DMS53 (cell line): ENCODE results near the gene IP6K2.
"Not testable (repeated sequence)": the region's sequence is repeated elsewhere in the genome, so short reads cannot be mapped to it uniquely, and the experiment has no call there.

ENCODE experiments used
- DNase-seq: peaks from one replicate; lab custom pipeline; 2025; lab: John Stamatoyannopoulos, UW

Gene IP6K2

DNA sequence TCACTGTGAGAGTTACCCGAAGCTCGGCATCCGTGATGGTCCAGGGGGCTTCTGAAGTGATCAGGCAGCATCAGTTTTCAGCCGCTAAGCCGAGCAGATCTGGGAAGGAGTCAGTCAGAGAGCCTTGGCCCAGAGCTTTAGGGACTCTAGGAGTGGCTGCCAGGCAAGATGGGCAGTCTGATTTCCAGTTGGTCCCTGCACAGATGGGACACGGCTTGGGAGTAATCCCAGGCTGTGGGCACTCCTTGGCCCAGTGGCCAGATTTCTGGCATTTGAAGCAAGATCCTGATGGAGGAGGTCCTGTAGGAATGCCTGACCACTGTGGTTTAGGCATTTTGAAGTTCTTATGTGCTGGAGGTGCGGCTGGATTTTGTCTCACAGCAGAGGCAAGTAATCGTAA, 10.5 kb upstream of the IP6K2 start:
- no peak for DNase-seq

DNA sequence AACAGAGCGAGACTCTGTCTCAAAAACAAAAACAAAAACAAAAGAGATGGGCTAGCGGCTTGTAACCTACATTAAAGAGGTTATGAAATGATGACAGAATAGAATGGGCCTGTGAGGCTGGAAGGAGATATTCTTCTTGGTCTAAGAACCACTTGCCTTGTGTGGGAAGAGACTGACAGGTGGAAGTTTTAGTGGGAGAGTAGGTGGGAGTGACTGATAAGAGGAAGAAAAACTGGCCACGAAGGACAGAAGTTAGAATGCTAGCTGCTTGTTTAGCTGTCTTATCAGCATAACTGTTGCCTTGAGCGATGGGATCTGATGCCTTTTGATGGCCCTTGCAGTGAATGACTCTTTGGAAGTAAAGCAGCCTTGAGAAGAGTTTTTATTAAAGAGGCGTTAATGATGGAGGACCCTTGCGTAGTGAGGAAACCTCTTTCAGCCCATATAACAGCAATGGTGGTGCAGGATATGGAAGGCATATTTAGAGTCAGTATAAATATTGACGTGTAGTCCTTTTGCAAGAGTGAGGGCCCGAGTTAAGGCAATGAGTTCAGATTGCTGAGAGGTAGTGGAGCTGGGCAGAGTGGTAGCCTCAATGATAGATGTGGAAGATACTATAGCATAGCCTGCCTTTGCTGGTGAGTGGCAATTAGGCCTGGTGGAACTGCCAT, 8.3 kb upstream of the IP6K2 start:
- not testable (repeated sequence) for DNase-seq

DNA sequence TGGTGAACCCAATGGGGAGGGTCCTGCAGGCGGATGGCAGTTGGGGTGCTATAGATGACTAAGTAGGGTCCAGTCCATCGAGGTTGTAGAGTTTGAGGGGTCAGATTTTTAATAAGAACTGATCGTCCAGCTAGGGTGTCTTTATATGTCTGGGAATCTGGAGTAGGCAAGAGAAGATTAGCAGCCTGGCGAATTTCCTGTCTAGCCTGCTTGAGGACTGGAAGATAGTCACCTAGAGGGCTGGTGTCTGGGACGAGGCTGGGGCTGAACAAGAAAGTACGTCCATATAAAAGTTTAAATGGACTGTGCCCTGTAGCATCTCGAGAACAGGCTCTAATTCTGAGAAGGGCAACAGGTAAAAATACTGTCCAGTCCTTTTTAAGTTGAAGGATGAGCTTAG, 6.7 kb upstream of the IP6K2 start:
- DNase-seq: no peak

DNA sequence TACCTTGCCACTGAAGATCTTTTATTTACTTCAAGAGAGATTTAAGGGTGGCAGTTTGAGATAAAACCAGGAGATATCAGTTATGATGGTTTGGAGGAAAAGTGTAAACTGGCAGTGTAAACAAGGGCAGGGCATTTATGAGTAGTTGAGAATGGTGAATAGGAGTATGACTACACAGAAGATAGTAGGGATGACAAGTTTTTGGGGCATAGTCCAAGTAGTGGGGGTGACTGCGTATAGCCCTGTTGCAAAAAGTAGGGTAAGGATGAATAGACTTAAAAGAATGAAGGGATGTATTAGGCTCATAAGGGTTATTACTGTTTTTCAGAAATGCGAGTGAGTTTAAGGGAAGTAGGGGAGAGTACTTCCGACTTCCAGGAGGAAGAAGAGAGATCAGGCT, 6.3 kb upstream of the IP6K2 start:
- not testable (repeated sequence) for DNase-seq

DNA sequence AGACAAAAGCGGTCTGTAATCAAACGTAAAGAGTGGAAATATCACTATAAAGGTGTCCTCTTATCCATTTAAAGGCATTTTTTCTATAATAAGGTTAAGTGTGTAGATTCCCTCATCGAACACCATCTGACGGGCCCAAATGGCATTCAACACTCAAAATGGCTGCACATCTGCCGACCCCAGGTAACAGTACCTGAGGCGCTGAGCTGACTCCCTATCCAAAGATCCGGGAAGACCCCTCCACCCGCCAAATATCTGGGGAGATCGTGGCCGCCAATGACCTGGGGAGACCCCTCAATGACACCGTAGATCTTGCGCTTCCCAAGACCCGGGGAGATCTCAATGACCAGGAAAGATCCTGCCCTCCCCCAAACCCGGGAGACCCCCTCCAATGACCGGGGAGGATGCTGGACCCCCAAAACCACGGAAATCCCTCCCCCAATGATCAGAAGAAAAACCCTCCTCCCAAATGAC, 476 bp downstream of the IP6K2 start:
- peak; percentile 22 for DNase-seq

DNA sequence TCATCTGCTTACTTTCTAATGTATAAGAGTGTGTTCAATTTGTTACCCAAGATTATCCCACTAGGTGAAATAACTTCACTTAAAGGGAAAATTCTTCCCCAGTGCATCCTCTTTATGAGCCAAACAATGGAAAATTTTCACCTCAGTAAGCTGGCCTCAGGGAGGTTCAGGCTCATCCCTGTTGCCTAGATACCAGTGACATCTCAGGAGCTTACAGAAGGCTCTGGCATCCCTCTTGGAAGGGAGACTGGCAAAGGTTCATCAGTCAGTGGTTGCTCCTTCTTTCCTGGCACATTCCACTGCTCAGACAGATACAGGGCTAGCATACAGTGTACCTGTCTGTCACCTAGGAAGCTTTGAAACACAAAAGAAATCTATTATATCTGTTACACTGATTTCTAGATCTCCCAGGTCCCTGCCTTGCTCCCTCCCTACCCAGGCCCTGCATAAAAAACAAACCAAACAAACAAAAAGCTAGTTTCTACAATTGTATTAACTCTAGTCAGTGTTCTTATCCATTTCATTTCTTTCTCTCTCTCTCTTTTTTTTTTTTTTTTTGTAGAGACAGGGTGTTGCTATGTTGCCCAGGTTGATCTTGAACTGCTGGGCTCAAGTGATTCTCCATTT, 1.7 kb downstream of the IP6K2 start:
- DNase-seq: peak; percentile 6

DNA sequence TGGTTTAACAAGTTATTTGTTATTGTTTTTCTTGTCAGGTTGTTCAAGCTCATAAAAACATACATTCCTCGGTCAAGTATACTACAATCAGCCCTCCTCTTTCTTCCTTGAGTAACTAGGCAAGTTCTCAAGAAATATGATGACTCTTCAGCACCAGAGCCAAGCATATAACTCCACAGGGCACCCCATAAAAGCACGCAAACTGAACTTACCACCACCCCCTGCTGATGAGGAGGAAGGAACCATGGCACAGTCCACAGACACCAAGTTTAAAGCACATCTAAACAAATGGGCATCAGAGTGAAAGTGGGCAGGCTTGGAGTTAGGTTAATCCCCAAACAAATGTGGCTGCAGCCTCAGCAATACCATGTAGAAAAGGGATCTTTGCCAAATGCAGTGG, 5.3 kb downstream of the IP6K2 start:
- no peak for DNase-seq

DNA sequence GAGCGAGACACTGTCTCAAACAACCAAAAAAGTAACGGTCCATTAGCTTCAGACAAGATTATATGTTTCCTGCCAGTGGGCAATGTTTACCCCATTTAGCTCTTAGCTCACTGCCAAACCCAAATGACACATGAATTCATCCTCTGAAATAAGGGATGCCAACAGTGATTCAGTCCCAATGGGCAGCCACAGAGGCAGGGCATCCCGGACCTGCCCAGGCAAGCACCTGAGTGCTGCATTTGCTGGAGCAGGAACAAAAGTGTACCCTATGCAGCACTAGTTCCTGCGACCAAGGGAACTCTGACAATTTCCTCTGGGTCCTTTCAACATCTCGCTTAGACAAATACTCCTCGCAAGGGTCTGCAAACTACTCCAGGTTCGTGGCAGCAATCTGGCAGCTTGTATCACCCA, 8.0 kb downstream of the IP6K2 start:
- DNase-seq: no peak

DNA sequence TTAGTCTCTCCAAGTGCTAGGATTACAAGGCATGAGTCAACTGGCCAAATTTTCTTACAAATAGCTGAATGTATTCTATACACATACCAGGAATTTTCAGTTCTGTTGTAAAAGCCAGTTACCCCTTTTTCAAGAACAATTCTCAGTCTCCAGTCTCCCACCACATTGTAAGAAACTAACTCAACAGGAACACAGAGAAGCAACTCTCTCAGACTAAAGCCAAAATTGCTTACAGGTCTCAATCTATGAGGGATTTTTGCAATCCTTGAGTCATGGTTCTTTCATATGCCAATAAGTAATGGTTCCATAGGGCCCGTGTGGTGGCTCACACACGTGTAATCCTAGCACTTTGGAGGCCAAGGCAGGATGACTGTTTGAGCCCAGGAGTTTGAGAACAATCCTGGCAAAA, 8.5 kb downstream of the IP6K2 start:
- DNase-seq: no peak

DNA sequence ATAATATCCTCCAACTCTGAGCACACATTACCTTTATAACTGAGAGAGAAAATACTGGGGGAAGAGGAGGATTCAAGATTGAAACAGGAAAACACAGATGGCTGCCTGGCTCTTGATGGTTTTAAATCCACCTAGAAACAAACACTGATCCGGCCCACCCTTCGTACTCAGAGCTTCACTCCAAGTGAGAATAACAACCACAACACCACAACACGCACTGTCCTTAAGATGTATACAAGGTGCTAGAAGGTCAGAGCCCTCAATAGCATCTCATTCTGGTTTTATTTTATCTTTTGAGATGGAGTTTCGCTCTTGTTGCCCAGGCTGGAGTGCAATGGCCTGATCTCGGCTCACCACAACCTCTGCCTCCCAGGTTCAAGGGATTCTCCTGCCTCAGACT, 9.9 kb downstream of the IP6K2 start:
- DNase-seq: no peak

DNA sequence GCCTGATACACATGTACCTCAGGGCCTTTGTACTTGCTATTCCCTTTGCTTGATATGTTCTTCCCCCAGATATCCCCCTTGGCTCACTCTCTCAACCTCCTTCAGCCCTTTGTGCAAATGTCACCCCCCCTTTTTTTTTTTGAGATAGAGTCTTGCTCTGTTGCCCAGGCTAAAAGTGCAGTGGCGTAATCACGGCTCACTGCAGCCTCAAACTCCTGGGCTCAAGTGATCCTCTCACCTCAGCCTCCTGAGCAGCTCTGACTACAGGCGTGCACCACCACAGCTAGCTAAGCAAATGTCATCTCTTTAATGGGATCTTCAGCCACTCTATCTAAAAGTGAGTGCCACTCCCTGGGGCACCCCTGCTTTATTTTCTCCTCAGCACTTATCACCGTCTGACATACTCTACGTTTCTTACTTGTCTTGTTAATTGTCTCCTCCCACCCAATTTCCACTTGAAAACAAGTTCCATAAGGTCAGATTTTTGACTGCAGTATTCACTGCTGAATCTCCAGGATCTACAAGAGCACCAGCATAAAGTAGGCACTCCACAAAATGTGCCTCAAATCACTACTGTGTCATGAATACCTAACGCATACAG, 14.6 kb downstream of the IP6K2 start:
- no peak for DNase-seq

DNA sequence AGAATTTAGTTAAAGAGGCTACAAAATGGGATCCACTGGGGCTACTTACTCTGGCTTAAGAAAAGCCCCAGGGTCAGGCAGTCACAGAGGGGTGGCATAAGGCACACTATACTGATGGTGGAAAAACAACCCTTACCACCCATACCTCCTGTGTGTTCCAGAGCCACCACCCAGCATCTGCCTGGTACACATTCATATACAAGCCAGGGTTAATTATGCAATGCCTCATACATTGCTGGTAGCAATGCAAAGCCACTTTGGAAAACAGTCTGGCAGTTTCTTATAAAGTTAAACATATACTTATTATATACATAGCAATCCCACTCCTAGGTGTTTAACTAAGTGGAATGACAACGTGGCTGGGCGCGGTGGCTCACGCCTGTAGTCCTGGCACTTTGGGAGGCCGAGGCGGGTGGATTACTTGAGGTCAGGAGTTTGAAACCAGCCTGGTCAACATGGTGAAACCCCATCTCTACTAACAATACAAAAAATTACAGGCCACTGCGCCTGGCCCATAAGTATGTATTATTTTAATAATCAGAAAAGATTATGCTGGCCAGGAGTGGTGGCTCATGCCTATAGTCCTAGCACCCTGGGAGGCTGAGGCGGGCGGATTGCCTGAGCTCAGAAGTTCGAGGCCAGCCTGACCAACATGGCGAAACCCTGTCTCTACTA, 16.2 kb downstream of the IP6K2 start:
- DNase-seq: no peak

DNA sequence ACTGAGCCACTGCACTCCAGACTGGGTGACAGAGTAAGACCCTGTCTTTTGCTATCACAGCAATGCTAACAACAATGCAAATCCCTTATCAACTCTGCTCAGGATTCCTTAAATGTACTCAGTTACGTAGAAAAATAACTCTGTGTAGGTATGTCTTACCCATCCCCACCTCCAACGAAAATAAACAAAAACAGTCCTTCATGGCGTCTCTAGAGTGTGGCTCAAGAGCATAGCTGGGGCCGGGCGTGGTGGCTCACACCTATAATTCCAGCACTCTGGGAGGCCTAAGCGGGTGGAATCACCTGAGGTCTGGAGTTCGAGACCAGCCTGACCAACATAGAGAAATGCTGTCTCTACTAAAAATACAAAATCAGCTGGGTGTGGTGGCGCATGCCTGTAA, 18.1 kb downstream of the IP6K2 start:
- DNase-seq: no peak

DNA sequence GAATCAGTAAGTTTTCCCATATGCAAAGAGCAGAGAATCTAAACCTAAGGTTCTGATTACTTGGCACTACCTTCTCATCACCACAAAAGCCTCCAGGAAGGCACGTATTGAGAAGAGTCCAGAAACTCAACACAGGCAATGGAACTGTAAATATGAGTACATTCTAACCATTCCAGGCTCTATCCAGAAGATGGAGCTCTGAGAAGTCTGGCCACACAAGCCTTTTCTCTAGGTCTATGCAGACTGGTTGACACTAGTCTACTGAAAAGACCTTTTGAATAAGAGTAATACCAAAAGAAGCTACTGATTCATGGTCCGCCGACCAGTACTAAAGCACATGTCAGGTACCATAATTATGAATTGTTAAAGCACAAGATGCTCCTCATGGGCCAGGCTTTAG, 19.1 kb downstream of the IP6K2 start:
- DNase-seq: no peak

DNA sequence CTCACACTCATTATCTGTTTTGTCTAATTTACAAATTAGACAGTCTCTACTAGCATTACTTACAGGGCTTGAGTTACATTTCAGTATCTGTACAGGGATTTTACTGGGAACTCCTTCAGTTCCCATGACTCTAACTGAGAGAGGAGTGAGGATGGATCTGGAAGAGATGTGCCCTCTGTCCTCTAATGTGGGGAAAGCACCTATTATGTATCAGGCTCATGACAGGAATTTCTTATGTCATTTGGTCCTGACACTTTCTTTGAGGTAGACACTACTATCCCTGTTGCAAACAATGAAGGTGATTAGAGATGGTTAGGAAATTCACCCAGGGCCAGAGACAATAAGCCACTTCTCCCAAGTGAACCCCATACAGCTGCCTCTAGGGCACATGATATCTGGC, 20.4 kb downstream of the IP6K2 start:
- no peak for DNase-seq

DNA sequence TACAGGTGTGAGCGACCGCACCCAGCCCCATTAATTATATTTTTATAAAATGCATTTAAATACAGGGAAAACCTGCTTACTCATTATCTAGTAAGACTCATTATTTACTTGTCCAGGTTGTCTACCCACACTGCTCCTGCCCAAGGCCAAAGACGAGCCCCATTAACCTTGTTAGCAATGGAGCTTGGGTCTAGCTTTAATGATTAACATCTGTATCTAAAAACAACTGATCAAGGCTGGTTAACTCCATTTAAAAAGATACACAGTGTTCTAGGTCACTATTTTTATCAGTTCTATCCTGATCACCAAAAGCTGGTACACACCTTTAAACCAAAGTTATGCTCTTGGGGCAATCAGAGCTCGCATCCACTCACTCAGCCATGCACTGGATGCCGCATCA, 20.9 kb downstream of the IP6K2 start:
- DNase-seq: no peak

DNA sequence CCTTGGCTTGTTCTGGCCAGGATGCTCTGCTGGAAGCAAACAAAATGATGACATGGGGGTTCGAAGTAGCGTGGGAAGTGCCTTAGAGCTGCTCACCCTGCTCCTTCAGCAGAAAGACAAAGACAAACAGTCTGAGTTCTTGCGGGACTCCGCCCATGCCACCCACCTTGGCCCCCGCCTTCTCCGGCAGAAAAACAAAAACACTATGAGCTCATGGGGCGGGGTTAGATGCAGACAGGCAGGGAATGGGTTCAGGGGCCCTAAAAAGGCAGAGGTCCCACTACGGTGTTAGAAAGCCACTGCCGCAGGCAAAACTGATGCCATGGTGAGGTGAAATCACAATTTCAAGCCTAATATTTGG, 21.6 kb downstream of the IP6K2 start:
- no peak for DNase-seq

DNA sequence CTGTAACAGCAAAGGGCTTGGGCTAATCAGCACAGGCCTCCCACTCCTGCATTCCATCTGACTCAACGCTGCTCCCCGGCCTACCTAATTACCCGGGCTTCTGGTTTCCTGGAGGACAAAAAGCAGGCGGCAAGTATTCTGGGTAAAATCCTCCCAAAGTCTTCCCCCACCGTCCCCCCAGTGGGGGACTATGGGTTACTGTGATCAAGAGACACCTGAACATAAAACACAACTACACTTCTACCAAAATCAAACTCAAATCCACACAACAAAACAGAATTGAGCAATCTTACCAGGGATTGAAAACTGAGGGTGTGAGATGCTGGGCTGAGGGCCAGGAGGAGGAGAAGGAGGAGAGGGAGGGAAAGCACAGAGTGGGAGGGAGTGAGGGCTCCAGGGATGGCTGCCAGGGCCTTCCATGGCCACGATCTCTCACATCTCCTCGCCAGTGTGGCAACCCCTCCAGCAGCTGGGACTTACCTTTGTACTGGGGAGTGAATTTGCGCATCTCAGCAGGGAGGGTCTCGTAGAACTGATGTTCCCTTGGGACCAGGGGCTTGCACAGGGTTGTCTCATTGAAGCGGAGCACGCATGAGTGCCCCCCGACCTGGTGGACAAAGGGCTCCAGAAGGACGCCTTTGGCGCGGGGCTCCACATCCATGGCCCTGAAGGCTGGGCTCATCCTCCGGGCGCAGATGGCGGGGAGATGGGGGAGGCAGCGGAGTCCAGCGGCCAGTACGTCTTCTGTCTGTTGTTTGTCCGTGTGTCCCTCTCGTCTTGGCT, 22.2 kb downstream of the IP6K2 start:
- no peak for DNase-seq

DNA sequence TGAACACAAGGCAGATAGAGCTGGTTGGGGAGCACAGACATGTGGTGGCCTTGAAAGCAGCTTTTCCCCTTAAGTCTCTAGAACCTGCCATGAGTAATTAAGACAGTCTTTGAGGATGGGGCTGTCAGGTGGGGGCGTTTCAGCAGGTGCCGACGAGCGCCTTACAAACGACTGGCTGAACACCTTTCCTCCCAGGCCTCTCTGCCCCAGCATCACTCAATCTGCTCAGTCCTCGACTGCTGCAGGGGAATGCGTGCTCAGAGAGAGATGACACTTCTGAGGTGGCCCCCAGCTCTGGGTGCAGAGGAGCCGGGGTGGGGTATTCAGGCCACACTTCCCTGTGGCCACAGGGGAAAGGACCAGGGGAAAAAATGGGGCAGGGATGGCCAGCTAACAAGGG, 23.2 kb downstream of the IP6K2 start:
- DNase-seq: no peak

DNA sequence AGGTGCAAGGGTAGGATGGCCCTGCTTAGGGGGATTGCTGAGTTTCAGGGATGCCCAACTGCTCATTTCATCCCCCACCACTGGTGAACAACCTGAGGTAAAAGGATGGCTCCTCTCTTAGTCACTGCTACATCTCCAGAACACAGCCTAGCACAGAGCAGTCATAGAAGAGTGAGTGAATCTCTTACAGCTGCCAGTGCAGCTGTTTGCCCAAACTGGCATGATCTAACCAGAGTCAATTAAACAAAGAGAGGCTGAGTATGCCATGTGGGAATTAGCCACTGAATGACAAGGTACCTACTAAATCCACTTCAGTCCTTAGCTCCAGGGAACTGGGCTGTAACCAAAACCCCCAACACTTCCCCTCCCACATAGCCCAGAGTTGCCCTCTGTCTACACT, 24.5 kb downstream of the IP6K2 start:
- no peak for DNase-seq

DNA sequence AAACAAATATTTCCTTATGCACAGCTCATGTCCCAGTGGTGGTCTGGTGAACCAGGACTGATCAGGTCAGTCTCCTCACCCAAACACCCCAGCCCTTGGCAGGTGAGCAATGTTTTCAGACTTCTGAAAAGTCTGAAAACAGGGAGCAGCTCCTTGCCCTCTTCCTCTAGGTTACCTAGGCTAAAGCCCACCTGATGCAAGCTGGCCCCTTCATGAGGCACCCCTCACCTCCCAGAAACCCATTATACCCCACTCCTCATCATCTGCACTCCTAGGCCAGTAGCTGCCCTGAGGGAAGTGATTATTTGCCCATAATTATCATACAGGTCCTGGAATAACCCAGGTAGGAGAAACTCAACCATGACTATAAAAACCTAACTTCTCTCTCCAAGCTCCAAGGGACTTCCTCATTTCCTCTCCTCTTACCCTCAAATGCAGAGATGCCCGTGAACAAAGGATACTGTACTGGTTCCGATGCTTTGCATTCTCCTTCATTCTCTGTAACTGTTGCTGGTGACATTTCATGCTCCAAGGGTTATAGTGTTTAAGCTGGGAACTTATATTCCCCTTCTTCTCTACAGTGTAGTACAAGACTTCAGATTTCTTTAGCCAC, 26.1 kb downstream of the IP6K2 start:
- no peak for DNase-seq

DNA sequence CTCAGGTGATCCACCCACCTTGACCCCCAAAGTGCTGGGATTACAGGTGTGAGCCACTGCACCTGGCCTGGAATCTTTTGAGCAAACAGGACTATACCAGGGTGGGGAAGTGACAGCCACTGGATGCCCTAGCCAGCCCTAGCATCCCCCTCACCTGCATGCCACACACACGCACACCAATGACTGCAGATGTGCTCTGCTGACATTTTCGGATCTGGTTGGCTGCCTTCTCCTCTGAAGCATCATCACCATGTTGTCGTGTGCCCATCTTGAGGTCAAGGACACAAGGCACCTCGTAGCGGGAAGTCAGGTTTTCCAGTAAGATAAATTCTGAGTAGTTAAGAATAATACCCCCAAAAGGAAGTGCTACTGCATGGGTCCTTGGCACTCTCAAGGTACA, 27.6 kb downstream of the IP6K2 start:
- DNase-seq: no peak
